PC-9 (cell line): ENCODE data around the gene GAD1.

Experiments used
- CTCF ChIP-seq: fragments of 200-600 bp; sonication (generic); conservative IDR thresholded peaks from 2 replicates; pipeline ENCODE4 v1.6.1; 2017; ENCODE audit warnings: mixed run types, antibody characterized with exemption, mild to moderate bottlenecking, moderate library complexity
- EZH2 ChIP-seq: fragments of 200-600 bp; sonication (generic); IDR thresholded peaks from 2 replicates; pipeline ENCODE4 v1.8.0; 2017; ENCODE audit warnings: antibody characterized with exemption, low read depth

GRCh38 chr2:170843656-170844055 is 27.0 kb downstream of the GAD1 start:
- TF ChIP-seq EZH2 (no peak), CTCF (no peak)
